ENCODE data around the gene INPP5D. TPM values are rescaled to one million over a fixed set of nuclear protein-coding genes. Genes with fewer than 3 reads are reported as not detected.

INPP5D gene
- polyA plus RNA-seq, 2 of the 4 experiments (the other 2 are of a cell fraction): 0.26 to 0.53 TPM

DNA sequence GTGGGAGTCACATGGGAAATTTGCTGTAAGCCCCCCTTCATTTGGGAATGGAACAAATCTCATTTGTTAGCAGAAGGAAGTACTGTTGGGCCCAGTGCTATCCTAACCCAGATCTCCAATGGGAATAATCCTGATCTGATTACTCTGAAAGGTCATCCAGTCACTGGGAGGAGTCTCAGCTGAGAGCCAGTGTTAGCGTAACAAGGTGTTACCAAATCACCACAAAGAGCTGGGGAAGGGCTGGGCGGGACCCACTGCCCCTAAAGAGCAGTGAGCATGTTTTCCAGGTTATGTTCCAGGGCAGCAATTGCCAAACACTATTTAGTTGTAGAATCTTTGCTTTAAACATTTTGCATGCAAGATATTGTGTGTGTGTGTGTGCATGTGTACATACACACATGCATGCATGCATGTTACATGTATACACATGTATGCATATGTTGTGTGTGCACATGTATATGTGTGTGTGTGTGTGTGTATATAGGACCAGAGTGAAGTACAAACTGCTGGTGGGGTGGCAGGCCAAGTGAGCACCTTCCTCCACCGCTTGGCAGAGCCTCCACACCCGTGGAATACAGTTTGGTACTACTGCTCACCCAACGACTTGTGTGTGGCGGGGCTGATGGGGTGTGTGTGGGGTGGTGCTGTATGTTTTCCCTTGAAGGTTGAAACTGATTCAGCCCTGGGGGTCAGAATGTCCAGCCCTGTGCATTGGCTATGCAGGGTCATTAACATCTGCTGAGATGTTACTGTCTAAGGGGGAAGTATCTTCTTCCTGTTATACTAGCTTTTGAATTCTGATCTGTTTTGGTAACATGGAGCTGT lies 15.2 kb downstream of the INPP5D start:
- POLR2A ChIA-PET: no interaction called here
- Histone ChIP-seq H3K9me3 (peaks cover 12% of the 10 kb centered on the region), H3K4me1 (no peaks in the 10 kb centered on the region), H3K27ac (no peak overlapping the region), H3K4me3 (no peak overlapping the region), H3K4me2 (no peak overlapping the region)
- TF ChIP-seq GATA3 (IDR thresholded peaks at IDR 0.05; ENCODE audit: borderline replicate concordance) (no peak), POLR2AphosphoS2 (conservative IDR thresholded peaks at IDR 0.05; ENCODE audit: low read length) (no peak), PHF8 (IDR thresholded peaks at IDR 0.05; ENCODE audit: borderline replicate concordance, low read depth) (no peak), RFX5 (IDR thresholded peaks at IDR 0.05) (no peak), ESRRA (IDR thresholded peaks at IDR 0.05; ENCODE audit: borderline replicate concordance, low read length) (no peak)
- TF ChIP-seq, protein P1, sequence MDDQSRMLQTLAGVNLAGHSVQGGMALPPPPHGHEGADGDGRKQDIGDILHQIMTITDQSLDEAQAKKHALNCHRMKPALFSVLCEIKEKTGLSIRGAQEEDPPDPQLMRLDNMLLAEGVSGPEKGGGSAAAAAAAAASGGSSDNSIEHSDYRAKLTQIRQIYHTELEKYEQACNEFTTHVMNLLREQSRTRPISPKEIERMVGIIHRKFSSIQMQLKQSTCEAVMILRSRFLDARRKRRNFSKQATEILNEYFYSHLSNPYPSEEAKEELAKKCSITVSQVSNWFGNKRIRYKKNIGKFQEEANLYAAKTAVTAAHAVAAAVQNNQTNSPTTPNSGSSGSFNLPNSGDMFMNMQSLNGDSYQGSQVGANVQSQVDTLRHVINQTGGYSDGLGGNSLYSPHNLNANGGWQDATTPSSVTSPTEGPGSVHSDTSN (IDR thresholded peaks at IDR 0.05): no peak
- CTCF ChIA-PET: interaction anchor here (0.7 to 1.3 kb wide), 3 partner anchors 21 to 117 kb away, joined by 3 to 6 read pairs (median 3); no protein-coding TSS in a partner anchor
- FAIRE-seq (no peak), ATAC-seq (no peak), DNase-seq (ENCODE audit: low read depth in 1 of 2, low spot score in 1 of 2) (no peak)
- WGBS (ENCODE audit: missing lambda C conversion rate): 84% methylated on average over 6 of the region's 6 CpGs

DNA sequence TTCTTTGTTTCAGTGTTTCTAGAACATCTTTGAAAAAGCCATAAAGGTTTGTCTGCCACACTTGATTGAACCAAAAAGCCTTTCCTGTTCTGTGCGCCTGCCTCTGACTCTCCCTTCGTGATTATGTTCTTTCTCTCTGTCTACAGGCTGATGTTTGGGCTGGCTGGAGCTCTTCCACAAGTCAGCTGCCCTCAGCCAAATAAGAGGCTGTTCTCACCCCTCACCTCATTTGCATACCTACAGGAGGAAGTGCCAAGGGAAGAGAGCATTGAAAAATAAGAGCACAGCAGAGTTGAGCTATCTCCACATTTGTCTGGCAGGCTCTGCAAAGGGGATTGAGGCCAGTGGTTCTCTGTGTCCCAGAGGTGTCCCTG lies 15.8 kb downstream of the INPP5D start:
- TF ChIP-seq RAD21 (conservative IDR thresholded peaks at IDR 0.05 in 1 of 2, IDR thresholded peaks at IDR 0.05 in 1 of 2) (no peak), KDM1A (IDR thresholded peaks at IDR 0.05; ENCODE audit: low read depth) (no peak), FOXS1 (CRISPR knock-in tag; IDR thresholded peaks at IDR 0.05) (no peak), CHD4 (IDR thresholded peaks at IDR 0.05; ENCODE audit: borderline replicate concordance) (no peak), CBX2 (IDR thresholded peaks at IDR 0.05; ENCODE audit: borderline replicate concordance, low read depth) (no peak), ESRRA (IDR thresholded peaks at IDR 0.05; ENCODE audit: borderline replicate concordance, low read length) (no peak), NR3C1 (IDR thresholded peaks at IDR 0.05) (no peak), ZC3H11A (IDR thresholded peaks at IDR 0.05) (no peak), MAZ (IDR thresholded peaks at IDR 0.05; ENCODE audit: borderline replicate concordance, low read depth, low read length) (no peak), RFX5 (IDR thresholded peaks at IDR 0.05) (no peak), BHLHE40 (IDR thresholded peaks at IDR 0.05; ENCODE audit: low read depth, low read length) (no peak), SMC3 (IDR thresholded peaks at IDR 0.05) (no peak), EP300 (IDR thresholded peaks at IDR 0.05) (no peak), FOSB (CRISPR knock-in tag; IDR thresholded peaks at IDR 0.05) (no peak)
- TF ChIP-seq, protein P2, sequence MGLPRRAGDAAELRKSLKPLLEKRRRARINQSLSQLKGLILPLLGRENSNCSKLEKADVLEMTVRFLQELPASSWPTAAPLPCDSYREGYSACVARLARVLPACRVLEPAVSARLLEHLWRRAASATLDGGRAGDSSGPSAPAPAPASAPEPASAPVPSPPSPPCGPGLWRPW (IDR thresholded peaks at IDR 0.05): no peak
- TF ChIP-seq, protein P3, sequence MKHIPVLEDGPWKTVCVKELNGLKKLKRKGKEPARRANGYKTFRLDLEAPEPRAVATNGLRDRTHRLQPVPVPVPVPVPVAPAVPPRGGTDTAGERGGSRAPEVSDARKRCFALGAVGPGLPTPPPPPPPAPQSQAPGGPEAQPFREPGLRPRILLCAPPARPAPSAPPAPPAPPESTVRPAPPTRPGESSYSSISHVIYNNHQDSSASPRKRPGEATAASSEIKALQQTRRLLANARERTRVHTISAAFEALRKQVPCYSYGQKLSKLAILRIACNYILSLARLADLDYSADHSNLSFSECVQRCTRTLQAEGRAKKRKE (CRISPR knock-in tag; IDR thresholded peaks at IDR 0.05; ENCODE audit: low read depth): no peak
- TF ChIP-seq, protein P4, sequence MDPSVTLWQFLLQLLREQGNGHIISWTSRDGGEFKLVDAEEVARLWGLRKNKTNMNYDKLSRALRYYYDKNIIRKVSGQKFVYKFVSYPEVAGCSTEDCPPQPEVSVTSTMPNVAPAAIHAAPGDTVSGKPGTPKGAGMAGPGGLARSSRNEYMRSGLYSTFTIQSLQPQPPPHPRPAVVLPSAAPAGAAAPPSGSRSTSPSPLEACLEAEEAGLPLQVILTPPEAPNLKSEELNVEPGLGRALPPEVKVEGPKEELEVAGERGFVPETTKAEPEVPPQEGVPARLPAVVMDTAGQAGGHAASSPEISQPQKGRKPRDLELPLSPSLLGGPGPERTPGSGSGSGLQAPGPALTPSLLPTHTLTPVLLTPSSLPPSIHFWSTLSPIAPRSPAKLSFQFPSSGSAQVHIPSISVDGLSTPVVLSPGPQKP (IDR thresholded peaks at IDR 0.05; ENCODE audit: low read depth, low read length): no peak
- TF ChIP-seq, protein P5, sequence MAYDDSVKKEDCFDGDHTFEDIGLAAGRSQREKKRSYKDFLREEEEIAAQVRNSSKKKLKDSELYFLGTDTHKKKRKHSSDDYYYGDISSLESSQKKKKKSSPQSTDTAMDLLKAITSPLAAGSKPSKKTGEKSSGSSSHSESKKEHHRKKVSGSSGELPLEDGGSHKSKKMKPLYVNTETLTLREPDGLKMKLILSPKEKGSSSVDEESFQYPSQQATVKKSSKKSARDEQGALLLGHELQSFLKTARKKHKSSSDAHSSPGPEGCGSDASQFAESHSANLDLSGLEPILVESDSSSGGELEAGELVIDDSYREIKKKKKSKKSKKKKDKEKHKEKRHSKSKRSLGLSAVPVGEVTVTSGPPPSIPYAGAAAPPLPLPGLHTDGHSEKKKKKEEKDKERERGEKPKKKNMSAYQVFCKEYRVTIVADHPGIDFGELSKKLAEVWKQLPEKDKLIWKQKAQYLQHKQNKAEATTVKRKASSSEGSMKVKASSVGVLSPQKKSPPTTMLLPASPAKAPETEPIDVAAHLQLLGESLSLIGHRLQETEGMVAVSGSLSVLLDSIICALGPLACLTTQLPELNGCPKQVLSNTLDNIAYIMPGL (CRISPR knock-in tag; IDR thresholded peaks at IDR 0.05; ENCODE audit: borderline replicate concordance): no peak
- FAIRE-seq (no peak), ATAC-seq (no peak), DNase-seq (ENCODE audit: low read depth in 1 of 2, low spot score in 1 of 2) (no peak)
- Histone ChIP-seq H3K4me1 (no peaks in the 10 kb centered on the region), H3K4me2 (no peak overlapping the region), H3K4me3 (no peak overlapping the region), H3K27ac (no peak overlapping the region), H3K9me3 (peaks cover 12% of the 10 kb centered on the region)
- CTCF ChIA-PET: interaction anchor here (0.7 to 1.0 kb wide), 2 partner anchors 22 to 116 kb away, joined by 3 to 6 read pairs; no protein-coding TSS in a partner anchor
- WGBS (ENCODE audit: missing lambda C conversion rate): 85% methylated on average over 2 of the region's 2 CpGs
- POLR2A ChIA-PET: no interaction called here

Measured in A549 (cell line).